ENCODE results near the gene GSTCD.
"Not testable (repeated sequence)": the region's sequence is repeated elsewhere in the genome, so short reads cannot be mapped to it uniquely, and the experiment has no call there.

GSTCD gene

GRCh38 chr4:105751718-105752299, 43.2 kb downstream of the GSTCD start:
- no peak overlapping the region for H3K4me3 ChIP-seq (ENCODE audit: low read length)
- no peak for TF ChIP-seq CTCF (conservative IDR thresholded peaks at IDR 0.05; ENCODE audit: low read length)
- no peak for DNase-seq (ENCODE audit: low read depth)

DNA sequence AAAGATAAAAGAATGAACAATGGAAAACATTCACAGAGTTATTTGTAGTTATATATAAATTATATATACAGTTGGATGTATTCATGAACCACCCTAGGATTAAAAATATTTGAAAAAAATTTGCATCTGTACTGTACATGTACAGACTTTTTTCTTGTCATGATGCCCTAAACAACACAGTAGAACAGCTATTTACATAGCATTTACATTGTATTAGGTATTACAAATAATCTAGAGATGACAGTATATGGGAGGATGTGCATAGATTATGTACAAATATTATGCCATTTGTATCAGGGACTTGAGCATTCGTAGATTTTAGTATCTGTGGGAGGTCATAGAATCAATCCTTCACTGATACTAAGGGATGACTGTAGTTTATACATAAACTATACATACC, 44.8 kb downstream of the GSTCD start:
- DNase-seq (ENCODE audit: low read depth): no peak
- TF ChIP-seq CTCF (conservative IDR thresholded peaks at IDR 0.05; ENCODE audit: low read length): no peak
- H3K4me3 ChIP-seq (ENCODE audit: low read length): no peak overlapping the region

GRCh38 chr4:105755375-105755774, 46.8 kb downstream of the GSTCD start:
- H3K4me3 ChIP-seq (ENCODE audit: low read length): no peak overlapping the region
- TF ChIP-seq CTCF (conservative IDR thresholded peaks at IDR 0.05; ENCODE audit: low read length): no peak
- DNase-seq (ENCODE audit: low read depth): no peak

DNA sequence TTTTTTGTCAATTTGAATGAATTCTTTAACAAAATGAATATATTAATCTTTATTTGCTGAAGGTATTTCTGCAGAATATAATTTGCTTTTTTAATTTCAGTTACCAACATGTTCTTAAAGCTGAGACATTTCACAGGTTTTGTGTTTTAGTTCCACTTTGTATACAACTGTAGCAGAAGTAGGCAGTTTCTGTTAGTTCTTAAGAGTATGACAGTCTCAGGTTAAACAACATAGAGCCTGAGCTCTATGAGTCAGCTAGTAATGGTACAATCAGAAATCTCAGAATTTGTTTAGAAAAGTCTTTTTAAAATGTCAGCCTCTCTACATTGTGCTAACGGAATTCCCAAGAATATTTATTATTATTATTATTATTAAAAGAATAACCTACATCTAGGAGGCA, 50.4 kb downstream of the GSTCD start:
- no peak overlapping the region for H3K4me3 ChIP-seq (ENCODE audit: low read length)
- TF ChIP-seq CTCF (conservative IDR thresholded peaks at IDR 0.05; ENCODE audit: low read length): no peak
- DNase-seq (ENCODE audit: low read depth): no peak

DNA sequence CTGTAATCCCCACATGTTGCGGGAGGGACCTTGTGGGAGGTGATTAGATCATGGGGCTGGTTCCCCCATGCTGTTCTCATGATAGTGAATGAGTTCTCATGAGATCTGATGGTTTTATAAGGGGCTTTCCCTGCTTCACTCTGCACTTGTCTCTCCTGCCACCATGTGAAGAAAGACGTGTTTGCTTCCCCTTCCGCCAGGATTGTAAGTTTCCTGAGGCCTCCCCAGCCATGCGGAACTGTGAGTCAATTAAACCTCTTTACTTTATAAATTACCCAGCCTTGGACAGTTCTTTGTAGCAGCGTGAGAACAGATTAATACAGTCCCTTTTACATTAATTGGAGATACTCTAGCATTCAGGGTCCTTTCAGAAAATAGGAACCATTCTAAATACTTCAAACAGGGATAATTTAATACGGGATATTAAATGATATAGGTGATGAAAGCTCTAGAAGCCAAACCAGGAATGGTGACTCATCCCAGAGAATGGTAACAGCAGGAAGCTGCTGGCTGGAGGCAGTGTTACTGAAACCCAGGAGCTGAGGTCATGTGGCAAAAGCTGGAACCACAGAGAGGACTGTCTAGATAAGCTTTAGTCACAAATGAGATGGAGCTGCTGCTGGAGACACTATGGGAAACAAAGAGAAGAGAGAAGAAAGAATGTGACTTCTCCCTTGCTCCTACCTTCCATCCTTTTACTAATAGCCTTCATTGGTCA, 57.3 kb downstream of the GSTCD start:
- H3K4me3 ChIP-seq (ENCODE audit: low read length): no peak overlapping the region
- peak; percentile 80 for DNase-seq (ENCODE audit: low read depth)
- TF ChIP-seq CTCF (conservative IDR thresholded peaks at IDR 0.05; ENCODE audit: low read length): no peak

GRCh38 chr4:105767579-105767978, 59.0 kb downstream of the GSTCD start:
- no peak overlapping the region for H3K4me3 ChIP-seq (ENCODE audit: low read length)
- DNase-seq (ENCODE audit: low read depth): no peak
- TF ChIP-seq CTCF (conservative IDR thresholded peaks at IDR 0.05; ENCODE audit: low read length): no peak

GRCh38 chr4:105770524-105770923, 61.9 kb downstream of the GSTCD start:
- not testable (repeated sequence) for H3K4me3 ChIP-seq (ENCODE audit: low read length); DNase-seq (ENCODE audit: low read depth)

GRCh38 chr4:105772065-105772464, 63.5 kb downstream of the GSTCD start:
- DNase-seq (ENCODE audit: low read depth); H3K4me3 ChIP-seq (ENCODE audit: low read length): not testable (repeated sequence)

- not testable (repeated sequence) for H3K4me3 ChIP-seq (ENCODE audit: low read length); DNase-seq (ENCODE audit: low read depth)
These were observed 67.3 kb downstream of the GSTCD start for GRCh38 chr4:105775760-105776415.

Measured in AG10803 (cell line).